ENCODE data around the gene NDUFS5.
"Not testable (repeated sequence)": the region's sequence is repeated elsewhere in the genome, so short reads cannot be mapped to it uniquely, and the experiment has no call there.

The NDUFS5 gene

DNA sequence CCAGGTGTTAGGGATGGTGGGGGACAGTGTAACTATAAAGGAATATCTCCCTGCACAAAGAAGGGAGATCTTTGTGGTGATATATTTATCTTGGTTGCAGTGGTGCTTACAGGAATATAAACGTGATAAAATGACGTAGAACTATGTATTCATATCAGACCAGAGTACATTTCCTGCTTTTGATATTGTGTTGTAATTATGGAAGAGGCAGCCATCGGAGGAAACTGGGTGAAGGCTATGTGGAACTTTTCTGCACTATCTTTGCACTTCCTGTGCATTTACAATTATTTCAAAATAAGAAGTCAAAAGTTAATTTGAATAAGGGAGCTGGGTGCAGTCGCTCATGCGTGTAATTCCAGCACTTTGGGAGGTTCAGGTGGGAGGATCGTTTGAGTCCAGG, 37.6 kb downstream of the NDUFS5 start:
- no peak for DNase-seq (ENCODE audit: low read depth in 2 of 2)

DNA sequence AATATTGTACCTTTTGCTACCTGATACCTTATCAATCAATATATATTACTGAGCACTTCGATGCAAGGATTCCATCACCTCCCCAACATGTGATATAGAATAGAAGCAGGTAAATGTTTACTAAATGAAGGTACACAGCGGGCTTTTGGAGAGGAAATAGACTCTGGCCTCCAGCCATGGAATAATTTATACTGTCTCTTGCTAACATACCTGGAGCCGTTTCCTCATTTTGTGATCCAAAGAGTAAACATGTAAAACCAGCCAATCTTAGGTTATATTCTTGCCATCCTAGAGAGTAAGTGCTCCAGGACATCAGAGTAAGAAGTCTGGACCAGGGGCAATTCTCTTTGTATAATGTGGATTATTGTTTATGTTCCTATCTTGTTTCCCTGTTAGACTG, 39.4 kb downstream of the NDUFS5 start:
- DNase-seq (ENCODE audit: low read depth in 2 of 2), result no peak

DNA sequence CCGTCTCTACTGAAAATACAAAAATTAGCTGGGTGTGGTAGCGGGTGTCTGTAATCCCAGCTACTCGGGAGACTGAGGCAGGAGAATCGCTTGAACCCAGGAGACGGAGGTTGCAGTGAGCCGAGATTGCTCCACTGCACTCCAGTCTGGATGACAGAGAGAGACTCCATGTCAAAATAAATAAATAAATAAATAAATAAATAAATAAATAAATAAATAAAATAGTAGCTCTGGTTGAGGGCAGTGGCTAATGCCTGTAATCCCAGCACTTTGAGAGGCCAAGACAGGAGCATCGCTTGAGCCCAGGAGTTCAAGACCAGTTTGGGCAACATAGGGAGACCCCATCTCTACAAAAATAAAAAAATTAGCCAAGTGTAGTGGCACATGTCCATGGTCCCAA, 42.1 kb downstream of the NDUFS5 start:
- not testable (repeated sequence) for DNase-seq (ENCODE audit: low read depth in 2 of 2)

GRCh38 chr1:39071557-39071956, 45.4 kb downstream of the NDUFS5 start:
- not testable (repeated sequence) for DNase-seq (ENCODE audit: low read depth in 2 of 2)

- no peak for DNase-seq (ENCODE audit: low read depth in 2 of 2)
These were observed 50.1 kb downstream of the NDUFS5 start for GRCh38 chr1:39076127-39076798.

DNA sequence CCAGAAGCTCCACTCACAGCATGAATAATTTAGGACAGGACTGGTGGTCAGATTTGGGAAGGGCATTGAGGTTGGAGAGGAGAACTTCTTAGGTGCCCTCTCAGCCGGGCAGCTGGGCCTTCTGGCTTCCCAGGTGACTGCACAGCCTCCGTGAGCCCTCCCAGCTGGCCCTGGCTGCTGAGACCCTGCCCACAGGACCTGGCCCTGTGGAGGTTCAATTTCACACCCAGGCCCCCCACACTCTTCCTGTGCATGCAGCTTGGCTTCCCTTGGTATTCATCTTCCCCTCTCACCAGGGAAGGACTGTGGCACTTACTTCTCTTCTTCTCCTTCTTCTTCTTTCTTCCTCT, 50.6 kb downstream of the NDUFS5 start:
- no peak for DNase-seq (ENCODE audit: low read depth in 2 of 2)

DNA sequence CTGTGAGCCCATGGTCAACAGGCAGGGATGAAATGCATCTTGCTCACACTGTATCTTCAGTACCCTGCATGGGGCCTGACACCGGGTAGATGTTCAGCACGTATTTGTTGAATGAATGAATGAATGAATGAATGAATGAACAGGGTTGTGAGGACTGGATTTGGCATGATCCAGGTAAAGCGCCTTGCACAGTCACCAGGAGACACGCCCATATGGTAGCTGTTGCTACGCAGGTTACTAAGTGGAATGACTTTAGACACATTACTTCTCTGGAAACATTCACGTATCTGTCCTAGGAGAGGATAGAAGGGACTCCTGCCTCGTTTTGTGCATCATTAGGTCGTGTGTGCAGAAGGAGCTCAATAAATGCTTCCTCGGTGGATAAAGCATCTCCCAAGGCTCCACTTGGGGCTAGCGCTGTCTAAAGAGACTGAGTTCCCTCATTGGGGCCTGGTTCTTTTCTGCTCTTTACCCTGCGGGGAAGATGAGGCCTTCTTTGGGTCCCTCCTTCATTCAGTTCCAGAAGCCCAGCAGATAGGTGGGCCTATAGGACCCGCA, 54.2 kb downstream of the NDUFS5 start:
- no peak for DNase-seq (ENCODE audit: low read depth in 2 of 2)

- DNase-seq (ENCODE audit: low read depth in 2 of 2), result no peak
These were observed 54.7 kb downstream of the NDUFS5 start for GRCh38 chr1:39080831-39081270.

DNA sequence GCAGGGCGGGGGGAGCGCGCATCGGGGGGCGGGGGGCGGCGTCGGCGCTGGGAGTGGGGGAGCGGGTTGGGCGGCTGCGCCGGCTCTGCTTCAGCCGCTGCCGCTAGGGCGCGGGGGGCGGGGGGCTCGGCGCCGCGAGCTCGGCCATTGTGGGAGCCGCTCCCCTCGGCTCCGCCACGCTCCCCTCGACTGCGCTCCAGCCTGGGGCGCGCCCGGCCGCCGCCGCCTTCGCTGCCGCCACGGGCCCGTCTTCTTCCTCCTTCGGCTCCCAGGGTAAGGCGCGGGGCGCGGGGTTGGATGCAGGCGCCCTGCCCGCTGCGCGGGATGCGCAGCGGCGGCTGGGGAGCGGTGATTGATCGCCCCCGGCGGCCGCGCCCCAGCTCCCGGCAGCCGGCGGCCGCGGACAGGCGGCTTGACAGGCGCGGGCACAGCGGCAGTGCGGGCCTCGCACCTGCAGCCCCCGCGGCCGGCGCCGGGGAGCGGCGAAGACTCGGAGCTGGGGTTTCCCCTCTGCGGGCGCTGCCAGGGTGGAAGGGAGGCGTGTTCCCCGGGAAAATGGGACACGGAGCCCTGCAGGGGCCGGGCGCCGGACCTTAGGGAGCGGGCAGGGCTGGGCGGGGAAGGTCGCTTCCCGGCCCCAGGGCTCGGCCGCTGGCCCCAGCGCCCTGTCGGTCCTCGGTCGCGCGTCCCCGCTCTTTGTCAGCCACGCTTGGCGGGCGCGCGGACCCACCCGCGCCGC, 55.3 kb downstream of the NDUFS5 start:
- peak in 1 of 2 donors; percentile 9 for DNase-seq (ENCODE audit: low read depth in 2 of 2)

DNA sequence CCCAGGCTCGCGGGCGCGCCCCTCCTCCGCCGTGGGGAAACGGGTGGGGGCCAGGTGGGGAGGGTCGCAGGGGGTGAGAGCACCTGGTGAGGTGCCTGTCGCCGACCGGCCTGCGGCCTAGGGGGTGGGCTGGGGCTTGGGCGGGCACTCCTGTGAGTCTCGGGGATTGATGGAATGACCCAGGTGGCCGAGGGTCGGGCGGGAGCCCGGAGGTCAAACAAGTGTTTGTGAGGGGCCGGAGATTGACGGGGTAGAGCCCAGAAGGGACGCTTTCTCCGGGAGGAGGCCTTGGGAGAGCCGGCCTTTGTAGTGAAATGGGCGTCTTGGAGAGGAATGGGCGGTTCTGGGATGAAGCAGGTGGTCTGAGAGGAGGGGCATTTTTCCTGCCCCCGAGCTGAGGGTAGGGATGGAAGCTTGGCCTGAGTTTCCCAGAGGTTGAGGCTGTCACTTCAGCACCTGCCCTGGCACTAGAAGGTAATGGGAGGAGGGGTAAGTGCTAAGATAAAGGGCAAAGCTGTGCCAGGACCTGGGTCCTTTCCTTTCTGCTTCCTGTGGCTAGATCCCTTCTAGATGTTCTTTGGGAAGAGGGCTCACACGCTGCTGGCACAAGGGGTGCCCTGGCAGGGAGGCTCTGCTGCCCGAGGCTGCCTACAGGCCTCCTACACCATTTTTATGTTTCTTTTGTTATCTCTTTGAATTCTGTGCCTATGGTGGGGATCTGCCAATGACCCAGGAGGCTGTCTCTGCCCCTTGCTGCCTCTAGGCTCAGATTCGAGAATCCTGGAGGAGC, 56.1 kb downstream of the NDUFS5 start:
- no peak for DNase-seq (ENCODE audit: low read depth in 2 of 2)

DNA sequence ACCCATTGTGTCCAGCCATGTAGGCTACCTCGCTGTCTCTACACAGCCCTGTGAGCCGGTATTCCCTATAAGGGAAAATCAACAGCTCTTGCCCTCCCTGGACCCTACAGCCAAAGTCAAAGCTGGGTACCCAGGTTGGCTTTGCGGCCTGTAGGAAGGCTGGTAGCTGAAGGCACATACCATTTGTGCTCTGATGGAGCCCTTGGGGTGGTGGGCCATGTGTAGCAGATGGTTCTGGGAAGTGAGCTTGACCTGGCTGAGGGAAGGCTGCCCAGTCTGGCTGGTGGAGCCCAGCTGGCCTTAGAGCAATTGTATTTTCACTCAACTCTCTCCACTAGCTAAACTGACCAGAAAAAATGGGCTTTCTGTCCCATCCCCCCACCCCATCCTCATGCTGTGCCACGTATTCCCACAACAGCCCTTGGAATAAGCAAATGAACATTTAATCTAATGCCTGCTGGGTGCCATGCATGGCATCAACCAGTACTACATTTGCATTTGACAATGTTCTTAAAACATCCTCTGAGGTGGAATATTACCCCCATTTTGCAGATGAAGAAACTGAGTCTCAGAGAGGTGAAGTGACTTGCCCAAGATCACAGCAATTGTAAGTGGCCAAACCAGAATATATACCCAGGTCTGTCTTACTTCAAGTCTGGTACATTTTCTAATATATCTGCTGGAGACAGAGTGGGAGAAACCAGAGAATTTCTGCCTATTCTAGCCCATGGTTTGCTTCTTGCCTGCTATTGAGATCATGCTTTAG, 56.8 kb downstream of the NDUFS5 start:
- no peak for DNase-seq (ENCODE audit: low read depth in 2 of 2)

- DNase-seq (ENCODE audit: low read depth in 2 of 2), result no peak
These were observed 58.0 kb downstream of the NDUFS5 start for GRCh38 chr1:39084191-39084590.

Data from activated CD4-positive, alpha-beta T cell treated with anti-CD3 and anti-CD28 coated beads for 24 hours (primary cell).